ENCODE results near the gene PDE4D.
"Not testable (repeated sequence)": the region's sequence is repeated elsewhere in the genome, so short reads cannot be mapped to it uniquely, and the experiment has no call there.

The PDE4D gene

DNA sequence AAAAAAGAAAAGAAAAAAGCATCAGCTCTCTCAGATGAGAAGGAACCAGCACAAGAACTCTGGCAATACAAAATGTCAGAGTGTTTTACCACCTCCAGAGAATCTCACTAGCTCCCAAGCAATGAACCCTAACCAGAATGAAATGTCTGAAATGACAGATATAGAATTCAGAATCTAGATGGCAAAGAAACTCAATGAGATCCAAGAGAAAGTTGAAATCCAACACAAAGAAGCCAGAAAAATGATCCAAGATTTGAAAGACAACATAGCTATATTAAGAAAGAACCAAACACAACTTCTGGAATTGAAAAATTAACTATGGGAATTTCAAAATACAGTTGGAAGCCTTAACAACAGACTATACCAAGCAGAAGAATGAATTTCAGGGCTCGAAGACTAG is 396.3 kb downstream of the PDE4D start:
- no peak for DNase-seq

DNA sequence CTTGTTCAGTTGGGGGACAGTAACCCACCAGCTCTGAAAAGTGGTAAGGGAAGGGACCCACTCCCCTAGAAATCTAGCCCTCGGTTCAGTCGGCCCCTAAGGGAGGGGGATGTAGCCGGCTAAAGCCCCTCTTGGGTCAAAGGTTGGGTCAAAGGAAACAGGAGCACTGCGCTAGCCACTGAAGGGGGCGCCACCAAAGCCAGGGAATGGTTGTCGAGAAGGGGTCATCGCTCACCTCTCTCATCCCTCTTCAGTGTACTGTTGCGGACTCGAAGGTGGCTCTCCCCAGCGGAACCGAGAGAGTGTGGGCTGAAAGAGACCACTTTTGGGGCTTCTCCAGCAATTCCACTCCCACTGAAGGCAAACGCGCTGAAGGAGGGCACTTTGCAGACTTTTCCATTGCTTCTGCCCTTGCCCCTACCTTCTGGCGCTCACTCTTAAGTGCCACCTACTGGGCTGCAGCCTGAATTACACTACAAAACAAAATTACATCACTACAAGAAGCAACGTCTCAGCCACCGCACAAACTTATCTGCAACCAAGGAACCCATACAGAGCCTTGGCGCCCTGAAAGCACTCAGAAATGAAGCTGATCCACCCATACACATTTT is 396.9 kb downstream of the PDE4D start:
- no peak for DNase-seq

DNA sequence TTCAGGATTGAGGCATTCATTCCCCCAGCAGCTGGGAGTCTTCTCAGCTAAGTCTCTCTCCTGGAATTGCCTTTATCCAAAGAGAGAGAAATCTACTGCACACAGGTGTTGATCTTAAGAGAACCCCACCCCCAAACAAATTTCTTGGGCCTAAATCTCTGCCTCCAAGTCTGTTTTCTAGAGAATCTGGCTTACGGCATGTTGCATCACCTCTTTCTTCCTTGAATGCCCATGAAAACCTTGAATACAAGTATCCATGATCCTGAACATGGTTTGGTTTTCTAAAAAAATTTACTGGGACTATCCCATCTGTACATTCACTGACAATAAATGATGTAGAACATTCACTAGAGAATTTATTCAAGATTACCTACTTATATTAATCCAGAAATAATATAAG is 401.6 kb downstream of the PDE4D start:
- no peak for DNase-seq

DNA sequence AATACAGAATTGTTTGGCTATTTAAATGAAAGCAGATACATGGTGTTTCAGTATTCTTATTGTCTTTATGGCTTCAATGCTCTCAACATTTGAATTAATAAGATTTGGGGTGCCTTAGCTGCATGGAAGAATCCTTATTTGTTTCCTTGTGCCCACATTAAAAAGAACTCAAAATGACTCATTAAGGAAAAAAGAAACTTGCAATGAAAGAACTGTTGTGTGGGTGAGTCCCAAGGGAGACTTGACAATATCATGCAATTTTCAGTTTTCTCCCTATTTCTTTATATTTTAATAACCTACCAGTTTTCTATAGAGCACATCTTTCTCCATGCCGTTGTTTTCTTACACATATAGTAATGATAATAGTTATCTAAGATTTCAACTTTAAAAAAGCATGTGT is 404.0 kb downstream of the PDE4D start:
- no peak for DNase-seq

DNA sequence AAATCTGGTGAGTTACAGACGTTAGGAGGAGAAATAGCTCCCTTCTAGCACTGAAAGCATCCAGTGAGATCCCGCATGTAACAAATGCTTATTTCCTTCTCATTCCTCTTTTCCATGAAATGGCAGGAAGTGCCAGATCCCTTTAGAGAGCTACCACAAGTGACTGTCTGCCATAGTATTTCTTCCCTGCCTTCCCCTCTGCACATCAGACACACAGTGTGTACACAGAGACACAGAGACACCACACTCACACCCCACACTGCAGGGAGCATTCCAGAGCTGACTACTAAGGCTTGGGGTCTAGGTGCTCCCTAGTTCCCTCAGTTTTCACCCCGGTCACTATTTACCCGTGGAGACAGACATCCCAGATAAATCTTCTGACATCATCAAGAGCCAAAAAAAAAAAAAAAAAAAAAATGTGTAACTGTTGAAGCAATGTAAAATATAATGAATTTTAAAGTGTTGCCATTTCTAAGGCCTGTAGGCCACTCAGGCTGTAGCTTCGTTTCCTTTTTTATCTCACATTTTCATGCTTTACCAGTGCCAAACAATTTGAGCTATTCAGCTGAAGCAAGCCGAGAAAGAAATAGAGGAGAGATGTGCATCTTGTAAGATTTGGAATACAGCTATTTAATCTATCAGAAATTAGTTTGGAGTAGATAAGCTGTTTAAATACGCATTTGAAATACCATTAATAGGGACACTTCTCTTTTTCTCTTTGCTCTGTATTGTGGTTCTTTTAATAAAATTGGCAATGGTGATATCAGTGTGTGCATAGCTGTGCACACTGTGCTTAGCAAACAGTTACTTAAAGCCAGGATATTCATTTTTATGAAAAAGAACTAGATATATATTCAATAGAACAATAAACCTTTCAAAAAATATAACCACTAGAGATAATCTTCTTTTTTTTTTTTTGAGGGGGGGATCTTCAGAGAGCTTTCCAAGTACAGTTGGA is 405.5 kb downstream of the PDE4D start:
- no peak for DNase-seq

DNA sequence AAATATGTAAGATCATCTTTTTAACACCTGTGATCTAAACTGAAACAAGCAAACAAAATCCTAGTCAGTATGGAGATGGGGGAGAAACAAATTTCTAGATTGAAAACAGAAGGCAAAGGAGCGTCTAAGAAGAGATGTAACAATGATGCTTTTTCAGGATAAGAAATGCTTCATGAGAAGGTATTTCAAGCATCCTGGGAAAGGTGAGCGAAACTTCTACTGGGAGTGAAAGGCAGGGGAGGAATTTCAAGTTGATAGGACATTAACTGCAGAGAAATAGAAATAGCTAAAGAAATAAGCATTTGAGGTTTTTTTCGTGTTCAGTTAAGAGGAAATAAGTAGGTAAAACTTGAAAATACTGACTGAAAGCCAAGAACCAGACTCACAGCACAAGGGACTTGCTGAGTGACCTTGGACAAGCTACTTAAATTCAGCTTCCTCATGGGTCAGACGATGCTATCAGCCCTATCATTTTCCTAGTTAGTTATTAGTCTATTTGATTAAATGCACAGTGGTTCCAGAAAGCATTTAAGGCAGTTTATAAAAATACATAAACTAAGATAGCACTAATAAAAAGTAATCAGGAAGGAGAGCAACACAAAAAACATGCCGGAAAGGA is 406.3 kb downstream of the PDE4D start:
- no peak for DNase-seq

DNA sequence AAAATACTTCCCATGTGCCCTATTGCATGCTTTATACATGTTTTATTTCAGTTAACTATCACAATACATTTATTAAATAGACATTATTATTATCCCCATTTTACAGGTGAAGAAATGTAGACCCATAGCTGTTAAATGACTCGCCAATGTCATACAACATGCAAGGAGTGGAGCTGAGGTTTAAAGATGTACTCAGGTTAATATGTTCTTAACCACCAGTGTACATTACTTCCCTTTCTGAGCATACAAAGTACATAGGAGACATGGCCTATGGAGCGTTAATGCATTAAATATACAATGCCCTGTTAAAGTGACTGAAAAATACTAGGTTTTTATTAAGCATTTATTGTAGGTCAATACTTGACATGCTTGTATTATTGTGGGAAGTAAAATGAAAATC is 407.0 kb downstream of the PDE4D start:
- no peak for DNase-seq

DNA sequence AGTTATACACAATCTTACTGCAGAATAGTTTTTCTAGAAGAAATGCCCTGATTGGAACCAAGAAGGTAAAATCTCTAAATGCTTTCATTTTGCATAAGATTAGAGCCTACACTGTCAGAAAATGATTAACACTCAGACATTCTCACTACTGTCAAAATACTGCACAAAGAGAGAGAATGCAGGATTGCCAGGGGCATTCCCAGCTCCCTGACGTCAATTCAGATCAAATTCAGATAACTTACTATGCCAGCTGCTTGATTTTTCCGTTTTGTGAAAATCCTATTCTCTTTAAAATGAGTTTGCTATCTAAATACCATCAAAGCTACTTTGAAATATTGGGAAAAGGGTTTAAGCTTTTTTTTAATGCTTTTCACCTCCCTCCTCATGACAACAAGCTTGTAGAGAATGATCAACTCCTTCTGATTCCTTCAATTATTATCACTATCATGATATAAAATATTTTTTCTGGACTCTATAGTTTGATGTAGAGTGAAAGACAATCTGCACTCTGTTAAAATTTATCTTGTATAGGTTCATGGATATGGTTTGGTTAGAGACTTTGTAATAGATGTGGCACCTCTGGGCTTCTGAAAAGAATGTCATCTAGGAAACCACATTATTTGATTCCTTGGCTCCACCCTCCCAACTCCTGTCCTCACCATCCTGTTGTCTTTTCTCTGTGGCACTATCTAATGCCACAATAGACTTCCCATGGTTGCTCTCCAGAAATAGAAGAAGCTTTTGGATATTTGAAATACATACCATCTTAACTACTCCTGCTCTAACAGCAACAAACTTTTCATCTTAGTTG is 407.7 kb downstream of the PDE4D start:
- DNase-seq: no peak

DNA sequence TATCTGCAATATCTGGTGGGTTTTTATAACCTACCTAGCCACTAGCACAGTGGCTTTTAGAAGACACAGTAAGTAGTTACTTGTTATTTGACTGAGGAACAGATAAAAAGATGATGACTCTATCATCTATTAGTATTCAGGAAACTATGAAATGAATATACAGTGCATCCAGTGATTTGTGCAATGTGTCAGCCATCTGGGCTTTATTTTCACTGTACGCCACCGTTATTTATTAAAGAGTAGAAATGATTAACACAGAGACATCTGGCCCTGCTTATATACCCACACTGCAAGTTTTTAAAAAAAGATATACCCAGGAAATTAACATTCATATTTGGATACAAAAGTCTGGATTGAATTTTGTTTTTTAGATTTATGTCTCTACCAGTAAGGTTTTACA is 408.4 kb downstream of the PDE4D start:
- no peak for DNase-seq

DNA sequence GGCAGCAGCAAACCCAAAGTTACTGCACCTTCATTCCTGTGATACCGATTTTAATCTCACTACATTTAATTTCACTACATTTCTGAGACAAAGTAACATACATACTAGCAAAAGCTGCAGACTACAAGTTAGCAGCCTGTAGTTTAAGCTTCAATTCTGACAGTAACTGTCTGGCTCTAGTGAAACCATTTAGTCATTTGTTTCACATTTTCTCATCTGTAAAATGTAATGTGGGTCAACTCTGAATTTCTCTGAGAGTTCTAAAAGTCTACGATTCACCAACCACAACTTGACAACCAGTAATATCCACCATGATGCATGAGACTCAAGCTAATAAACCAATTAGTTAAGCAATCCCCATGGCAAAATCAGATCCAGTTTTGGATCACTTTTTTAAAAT is 408.9 kb downstream of the PDE4D start:
- DNase-seq: no peak

DNA sequence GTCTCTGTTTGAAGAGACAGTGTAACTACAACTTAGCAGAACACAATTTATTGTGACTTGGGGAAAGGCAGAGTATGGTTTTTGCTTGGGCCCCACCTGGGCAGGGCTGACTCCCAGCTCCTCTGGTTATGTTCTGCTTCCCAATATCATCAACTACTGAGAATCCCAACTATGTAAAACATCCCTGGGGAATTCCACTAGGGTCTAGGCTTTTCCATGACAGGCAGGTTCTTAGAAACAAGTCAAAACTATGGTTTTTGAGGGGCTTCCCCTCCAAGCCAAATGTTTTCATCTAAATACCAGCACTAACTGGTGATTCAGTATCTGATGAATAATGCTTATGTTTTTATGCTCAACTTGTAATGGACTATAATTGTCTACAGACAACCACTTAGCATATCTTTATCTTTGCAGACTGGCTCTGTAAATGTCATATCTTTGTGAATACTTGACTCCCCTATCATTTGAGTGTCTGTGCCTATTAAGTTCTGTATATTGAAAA is 409.5 kb downstream of the PDE4D start:
- DNase-seq: no peak

DNA sequence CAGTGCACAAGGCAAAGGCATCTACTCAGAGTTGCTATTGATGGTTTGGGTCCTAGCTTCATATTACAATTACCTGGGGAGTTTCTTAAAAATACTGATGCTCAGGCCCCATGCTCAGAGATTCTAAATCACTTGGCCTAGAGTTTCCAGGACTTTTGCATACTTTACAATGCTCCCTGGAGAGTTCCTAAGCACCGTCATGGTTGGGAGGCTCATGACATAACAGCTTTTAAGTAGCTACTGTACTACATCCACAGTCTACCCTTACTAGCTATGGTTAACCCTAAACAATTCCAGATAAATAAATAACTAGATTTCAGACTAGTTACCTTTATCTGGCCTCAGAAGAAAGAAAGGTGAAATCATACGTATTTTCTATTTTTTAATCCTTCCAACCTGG is 414.4 kb downstream of the PDE4D start:
- no peak for DNase-seq

DNA sequence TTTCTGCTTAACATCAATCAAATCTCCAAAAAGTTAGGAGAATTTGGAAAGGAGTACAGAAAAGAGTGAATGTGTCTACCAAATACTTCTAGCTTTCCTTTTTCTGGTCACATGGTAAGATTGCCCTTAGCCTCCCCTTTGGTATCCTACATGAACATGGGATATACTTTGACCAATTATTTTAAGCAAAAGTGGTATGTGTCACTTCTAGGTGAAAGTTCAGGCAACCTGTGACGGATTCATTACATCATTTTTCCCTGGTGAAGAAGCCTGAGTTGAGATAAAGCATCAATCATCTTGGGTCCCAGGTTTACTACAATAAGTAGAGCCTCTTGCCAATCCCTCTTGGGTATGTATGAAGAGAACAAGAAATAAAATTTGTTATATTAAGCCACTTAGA is 419.2 kb downstream of the PDE4D start:
- no peak for DNase-seq

DNA sequence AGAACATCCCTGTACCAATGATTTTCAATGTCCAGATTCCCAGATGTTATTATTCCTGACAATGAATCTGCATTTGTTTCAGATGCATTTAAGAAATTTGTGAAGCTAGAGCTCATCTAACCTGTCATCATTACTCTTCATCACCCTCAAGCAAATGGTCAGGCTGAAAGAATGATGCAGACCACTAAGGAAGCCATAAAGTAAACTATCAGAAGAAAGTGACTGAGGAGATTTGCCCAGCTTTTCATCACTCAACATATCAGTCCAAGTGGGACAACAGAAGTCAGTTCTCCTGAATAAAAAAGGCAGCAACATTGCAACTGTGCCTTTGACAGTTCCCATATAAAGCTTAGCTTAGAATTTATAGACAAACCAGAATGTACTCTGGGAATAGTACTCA is 419.9 kb downstream of the PDE4D start:
- no peak for DNase-seq

DNA sequence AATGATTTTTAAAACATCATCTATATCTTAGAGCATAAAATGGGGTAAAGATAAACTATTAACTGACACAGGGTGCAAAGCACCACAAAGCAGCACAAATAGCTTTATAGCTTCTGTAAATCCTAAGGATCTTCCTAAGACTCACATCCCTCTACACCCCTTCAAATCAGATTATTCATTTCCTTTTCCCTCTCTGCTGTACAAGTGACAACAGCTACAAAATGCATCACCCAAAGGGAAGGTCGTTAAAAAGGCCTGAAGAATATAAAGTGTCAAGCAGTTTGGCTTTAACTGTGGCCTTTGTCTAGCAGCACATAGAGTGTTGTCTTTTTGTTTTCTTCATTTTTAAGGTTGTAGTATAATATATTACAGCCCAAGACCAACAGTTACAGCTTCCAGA is 422.1 kb downstream of the PDE4D start:
- DNase-seq: no peak

DNA sequence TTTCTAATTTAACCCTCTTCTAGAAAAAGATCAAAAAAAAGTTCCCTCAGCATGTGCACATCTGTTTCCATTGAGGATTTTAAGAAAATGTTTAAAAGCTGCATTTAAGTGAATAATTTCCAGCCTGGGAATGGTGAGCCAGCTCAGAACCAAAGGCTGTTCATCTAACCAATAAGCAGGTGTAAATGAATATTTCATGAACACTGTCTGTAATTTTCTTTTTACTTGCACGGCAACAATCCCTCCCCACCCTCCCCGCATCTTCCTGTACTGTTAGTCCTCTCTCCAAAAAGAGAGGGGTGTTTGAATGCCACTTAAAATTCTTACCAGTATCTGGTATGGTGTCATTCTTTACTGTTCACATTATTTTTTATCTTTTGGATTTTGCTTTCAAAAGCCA is 425.6 kb downstream of the PDE4D start:
- DNase-seq: no peak

DNA sequence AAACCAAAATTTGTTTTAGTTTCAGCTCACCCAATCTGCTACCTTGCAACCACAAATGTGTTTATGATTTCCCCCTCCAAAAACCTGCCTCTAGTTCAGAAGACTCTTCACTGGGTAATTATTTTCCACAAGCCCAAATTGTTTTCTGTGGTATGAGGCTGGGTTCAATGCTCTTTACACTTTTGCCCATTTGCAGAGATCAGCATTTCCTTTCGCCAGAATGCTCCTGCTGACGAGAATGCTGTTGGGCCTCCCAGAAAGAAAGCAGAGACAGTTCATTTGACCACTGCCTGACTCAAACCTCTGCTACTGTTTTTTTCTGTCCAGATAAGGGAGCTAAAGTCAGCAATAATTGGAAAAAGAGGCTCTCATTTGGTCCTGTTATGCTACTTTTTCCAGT is 427.3 kb downstream of the PDE4D start:
- DNase-seq: no peak

DNA sequence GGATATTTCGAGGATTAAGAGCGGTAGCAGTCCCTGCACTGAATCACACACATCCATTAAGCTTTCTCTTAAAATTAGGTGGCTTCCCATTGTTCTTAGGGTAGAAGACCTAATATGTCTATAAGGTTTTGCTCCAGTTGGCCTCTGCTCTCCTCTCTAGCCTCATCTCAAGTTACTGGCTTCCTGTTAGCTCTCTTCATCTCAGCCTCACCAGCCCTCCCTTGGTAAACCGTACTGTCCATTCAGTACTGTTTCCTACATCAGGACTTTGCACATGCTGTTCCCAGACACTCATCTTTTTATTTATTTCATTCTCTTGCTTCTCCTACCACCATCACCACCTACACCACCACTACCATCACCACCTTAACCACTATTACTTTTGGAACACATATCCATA is 428.6 kb downstream of the PDE4D start:
- DNase-seq: no peak

DNA sequence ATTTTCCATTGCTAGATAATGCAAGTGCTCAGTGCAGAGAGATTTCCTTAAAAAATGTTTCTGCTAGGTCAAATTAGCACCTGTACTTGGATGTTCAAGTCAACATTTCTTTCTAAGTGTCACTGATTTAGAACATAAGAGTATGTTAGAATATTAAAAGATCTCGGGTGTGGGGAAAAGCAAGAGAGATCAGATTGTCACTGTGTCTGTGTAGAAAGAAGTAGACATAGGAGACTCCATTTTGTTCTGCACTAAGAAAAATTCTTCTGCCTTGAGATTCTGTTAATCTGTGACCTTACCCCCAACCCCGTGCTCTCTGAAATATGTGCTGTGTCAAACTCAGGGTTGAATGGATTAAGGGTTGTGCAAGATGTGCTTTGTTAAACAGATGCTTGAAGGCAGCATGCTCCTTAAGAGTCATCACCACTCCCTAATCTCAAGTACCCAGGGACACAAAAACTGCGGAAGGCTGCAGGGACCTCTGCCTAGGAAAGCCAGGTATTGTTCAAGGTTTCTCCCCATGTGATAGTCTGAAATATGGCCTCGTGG is 429.8 kb downstream of the PDE4D start:
- not testable (repeated sequence) for DNase-seq

DNA sequence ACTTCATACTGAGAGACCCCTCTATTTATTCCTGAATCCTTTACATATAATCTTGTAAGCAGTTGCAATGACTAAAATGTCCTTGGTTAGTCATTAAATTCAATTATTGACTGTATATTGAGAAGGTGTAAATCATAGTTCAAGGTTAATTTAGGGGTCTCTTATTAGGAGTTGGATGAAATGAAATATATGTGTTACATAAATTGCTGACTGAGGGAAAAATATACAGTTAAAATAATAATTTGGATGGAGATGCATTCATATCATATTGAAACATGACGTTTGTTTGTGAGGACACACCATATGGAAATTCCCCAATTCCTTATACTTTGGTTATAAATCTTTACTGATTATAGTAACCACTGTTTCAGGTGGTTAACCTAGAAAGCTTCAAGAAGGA is 430.6 kb downstream of the PDE4D start:
- DNase-seq: no peak

DNA sequence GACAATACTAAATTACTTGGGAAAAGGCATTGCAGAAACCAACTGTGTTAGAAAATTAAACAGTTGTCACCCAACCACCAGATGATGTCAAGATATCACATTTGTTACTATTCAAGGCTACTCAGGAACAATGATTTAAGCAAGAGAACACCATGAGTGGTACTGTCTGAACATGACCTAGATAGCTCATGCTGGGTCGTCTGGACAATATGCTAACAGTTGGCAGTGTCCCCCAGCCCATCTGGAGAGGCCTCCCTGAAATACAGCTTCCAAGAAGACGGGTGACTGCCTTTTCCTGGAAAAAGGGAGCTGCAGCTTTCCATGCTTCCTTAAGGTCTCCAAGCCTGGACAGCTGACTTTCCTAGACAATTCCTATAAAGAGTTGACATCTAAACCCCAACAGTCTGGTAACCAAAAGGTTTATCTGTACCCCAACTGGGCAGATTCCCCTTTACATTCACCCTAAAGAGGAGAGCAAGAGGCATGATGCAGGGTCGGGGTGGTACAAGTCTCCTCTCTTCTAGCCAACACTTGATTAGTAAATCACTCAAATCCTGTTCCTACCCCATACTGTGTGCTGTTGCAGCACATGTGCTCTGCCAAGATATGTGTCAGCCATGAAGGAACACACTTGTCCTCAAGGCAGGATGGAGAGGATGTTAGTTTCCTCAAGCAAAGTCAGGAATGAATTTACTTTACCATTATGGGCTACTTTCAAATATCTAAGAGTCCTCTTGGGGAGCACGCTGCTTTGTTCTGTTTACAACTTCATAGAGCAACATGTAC is 433.0 kb downstream of the PDE4D start:
- no peak for DNase-seq

All from activated T-cell treated with anti-CD3 and anti-CD28 coated beads for 4 hours (primary cell).